ENCODE results near the gene CA7. TPM values are rescaled to one million over a fixed set of nuclear protein-coding genes. Genes with fewer than 3 reads are reported as not detected.
A peak's percentile ranks its signal among the peaks of the same experiment; 100 is the strongest.
"Not testable (repeated sequence)": the region's sequence is repeated elsewhere in the genome, so short reads cannot be mapped to it uniquely, and the experiment has no call there.

The CA7 gene
- total RNA-seq, 1 experiment from 2014 or later, result not detected

- no peaks in the 10 kb centered on the region for H3K27me3 ChIP-seq
- no peaks in the 10 kb centered on the region for H3K36me3 ChIP-seq
- H3K9me3 ChIP-seq, result no peaks in the 10 kb centered on the region
- DNase-seq, result no peak
- H3K4me3 ChIP-seq, result no peak overlapping the region
Observed at GRCh38 chr16:66882702-66883101, 38.5 kb downstream of the CA7 start.

- H3K4me3 ChIP-seq, result no peak overlapping the region
- no peaks in the 10 kb centered on the region for H3K36me3 ChIP-seq
- no peak for DNase-seq
- no peaks in the 10 kb centered on the region for H3K27me3 ChIP-seq
- no peaks in the 10 kb centered on the region for H3K9me3 ChIP-seq
Observed at GRCh38 chr16:66885491-66885890, 41.3 kb downstream of the CA7 start.

- H3K4me3 ChIP-seq, result no peak overlapping the region
- H3K9me3 ChIP-seq, result no peaks in the 10 kb centered on the region
- no peaks in the 10 kb centered on the region for H3K36me3 ChIP-seq
- DNase-seq, result no peak
- no peaks in the 10 kb centered on the region for H3K27me3 ChIP-seq
Observed at GRCh38 chr16:66886321-66886720, 42.1 kb downstream of the CA7 start.

GRCh38 chr16:66886914-66887313 lies 42.7 kb downstream of the CA7 start:
- no peaks in the 10 kb centered on the region for H3K9me3 ChIP-seq
- H3K27me3 ChIP-seq, result no peaks in the 10 kb centered on the region
- no peak overlapping the region for H3K4me3 ChIP-seq
- no peaks in the 10 kb centered on the region for H3K36me3 ChIP-seq
- DNase-seq, result no peak

GRCh38 chr16:66888647-66889615 lies 44.7 kb downstream of the CA7 start:
- no peaks in the 10 kb centered on the region for H3K9me3 ChIP-seq
- no peaks in the 10 kb centered on the region for H3K36me3 ChIP-seq
- H3K27me3 ChIP-seq, result no peaks in the 10 kb centered on the region
- no peak for DNase-seq
- H3K4me3 ChIP-seq, result no peak overlapping the region

- H3K4me3 ChIP-seq, result no peak overlapping the region
Observed at GRCh38 chr16:66889622-66890021, 45.4 kb downstream of the CA7 start.

GRCh38 chr16:66890799-66891198 lies 46.6 kb downstream of the CA7 start:
- H3K27me3 ChIP-seq, result no peaks in the 10 kb centered on the region
- H3K4me3 ChIP-seq, result no peak overlapping the region
- DNase-seq, result no peak
- no peaks in the 10 kb centered on the region for H3K36me3 ChIP-seq
- no peaks in the 10 kb centered on the region for H3K9me3 ChIP-seq

More at GRCh38 chr16:66889622-66890021, 45.4 kb downstream of the CA7 start:
- Histone ChIP-seq H3K9me3 (no peaks in the 10 kb centered on the region), H3K27me3 (no peaks in the 10 kb centered on the region), H3K36me3 (no peaks in the 10 kb centered on the region)
- DNase-seq, result no peak

- Histone ChIP-seq H3K36me3 (no peaks in the 10 kb centered on the region), H3K27me3 (no peaks in the 10 kb centered on the region), H3K4me3 (no peak overlapping the region), H3K9me3 (no peaks in the 10 kb centered on the region)
- no peak for DNase-seq
Observed at GRCh38 chr16:66891360-66891759, 47.1 kb downstream of the CA7 start.

- no peak for DNase-seq
- no peaks in the 10 kb centered on the region for H3K36me3 ChIP-seq
- no peak overlapping the region for H3K4me3 ChIP-seq
- no peaks in the 10 kb centered on the region for H3K27me3 ChIP-seq
- H3K9me3 ChIP-seq, result no peaks in the 10 kb centered on the region
Observed at GRCh38 chr16:66891797-66892196, 47.6 kb downstream of the CA7 start.

- H3K27me3 ChIP-seq, result no peaks in the 10 kb centered on the region
- H3K9me3 ChIP-seq, result no peaks in the 10 kb centered on the region
- no peak overlapping the region for H3K4me3 ChIP-seq
- no peak for DNase-seq
- H3K36me3 ChIP-seq, result no peaks in the 10 kb centered on the region
Observed at GRCh38 chr16:66894055-66894454, 49.8 kb downstream of the CA7 start.

- H3K4me3 ChIP-seq, result no peak overlapping the region
- no peaks in the 10 kb centered on the region for H3K36me3 ChIP-seq
- H3K27me3 ChIP-seq, result no peaks in the 10 kb centered on the region
- DNase-seq, result peak; percentile 42
- H3K9me3 ChIP-seq, result no peaks in the 10 kb centered on the region
Observed at GRCh38 chr16:66894948-66895688, 50.9 kb downstream of the CA7 start.

GRCh38 chr16:66895689-66895979 lies 51.4 kb downstream of the CA7 start:
- DNase-seq, result no peak
- no peaks in the 10 kb centered on the region for H3K27me3 ChIP-seq
- H3K4me3 ChIP-seq, result no peak overlapping the region
- H3K36me3 ChIP-seq, result no peaks in the 10 kb centered on the region
- no peaks in the 10 kb centered on the region for H3K9me3 ChIP-seq

GRCh38 chr16:66895999-66896398 lies 51.8 kb downstream of the CA7 start:
- DNase-seq, result no peak
- no peaks in the 10 kb centered on the region for H3K9me3 ChIP-seq
- H3K36me3 ChIP-seq, result no peaks in the 10 kb centered on the region
- no peaks in the 10 kb centered on the region for H3K27me3 ChIP-seq
- H3K4me3 ChIP-seq, result no peak overlapping the region

- not testable (repeated sequence) for DNase-seq, H3K9me3 ChIP-seq
Observed at GRCh38 chr16:66896682-66897081, 52.5 kb downstream of the CA7 start.

GRCh38 chr16:66898207-66898606 lies 54.0 kb downstream of the CA7 start:
- DNase-seq, result peak; percentile 69
- H3K27me3 ChIP-seq, result no peaks in the 10 kb centered on the region

More at GRCh38 chr16:66896682-66897081, 52.5 kb downstream of the CA7 start:
- not testable (repeated sequence) for H3K36me3 ChIP-seq, H3K4me3 ChIP-seq, H3K27me3 ChIP-seq

GRCh38 chr16:66898933-66899309 lies 54.7 kb downstream of the CA7 start:
- Histone ChIP-seq H3K9me3 (no peaks in the 10 kb centered on the region), H3K36me3 (no peaks in the 10 kb centered on the region), H3K4me3 (no peak overlapping the region), H3K27me3 (no peaks in the 10 kb centered on the region)
- no peak for DNase-seq

More at GRCh38 chr16:66898207-66898606, 54.0 kb downstream of the CA7 start:
- H3K9me3 ChIP-seq, result no peaks in the 10 kb centered on the region
- no peak overlapping the region for H3K4me3 ChIP-seq
- no peaks in the 10 kb centered on the region for H3K36me3 ChIP-seq

- H3K9me3 ChIP-seq, result no peaks in the 10 kb centered on the region
- H3K36me3 ChIP-seq, result no peaks in the 10 kb centered on the region
- no peaks in the 10 kb centered on the region for H3K27me3 ChIP-seq
- H3K4me3 ChIP-seq, result no peak overlapping the region
- no peak for DNase-seq
Observed at GRCh38 chr16:66899310-66899944, 55.2 kb downstream of the CA7 start.

All from MG63 (cell line).